Dedifferentiated amniotic fluid mesenchymal stem cell (primary cell): ENCODE data around the gene SLTM.
"Not testable (repeated sequence)": the region's sequence is repeated elsewhere in the genome, so short reads cannot be mapped to it uniquely, and the experiment has no call there.

Experiments
- DNase-seq: peaks from one replicate; pipeline ENCODE4 v3.0.0-alpha.2; 2016; ENCODE audit errors: extremely low spot score

The SLTM gene

GRCh38 chr15:58929891-58930416 is 3.5 kb downstream of the SLTM start:
- no peak for DNase-seq

- DNase-seq: no peak
These were observed 6.7 kb downstream of the SLTM start for GRCh38 chr15:58926823-58927222.

- DNase-seq: peak; percentile 66
These were observed 9.2 kb downstream of the SLTM start for GRCh38 chr15:58924327-58924726.

GRCh38 chr15:58923696-58924300 is 9.7 kb downstream of the SLTM start:
- no peak for DNase-seq

GRCh38 chr15:58923284-58923683 is 10.2 kb downstream of the SLTM start:
- no peak for DNase-seq

- no peak for DNase-seq
These were observed 12.2 kb downstream of the SLTM start for GRCh38 chr15:58921267-58921790.

- not testable (repeated sequence) for DNase-seq
These were observed 13.0 kb downstream of the SLTM start for GRCh38 chr15:58920447-58920846.

GRCh38 chr15:58919232-58919631 is 14.2 kb downstream of the SLTM start:
- no peak for DNase-seq

- no peak for DNase-seq
These were observed 15.2 kb downstream of the SLTM start for GRCh38 chr15:58918239-58918638.

- DNase-seq: not testable (repeated sequence)
These were observed 15.8 kb downstream of the SLTM start for GRCh38 chr15:58917613-58918129.

GRCh38 chr15:58916962-58917361 is 16.5 kb downstream of the SLTM start:
- no peak for DNase-seq

GRCh38 chr15:58910456-58910855 is 23.0 kb downstream of the SLTM start:
- no peak for DNase-seq

GRCh38 chr15:58909616-58910015 is 23.9 kb downstream of the SLTM start:
- no peak for DNase-seq

GRCh38 chr15:58908550-58909309 is 24.7 kb downstream of the SLTM start:
- no peak for DNase-seq

- DNase-seq: no peak
These were observed 32.8 kb downstream of the SLTM start for GRCh38 chr15:58900631-58901030.

GRCh38 chr15:58898150-58898680 is 35.3 kb downstream of the SLTM start:
- no peak for DNase-seq

GRCh38 chr15:58889363-58889762 is 44.1 kb downstream of the SLTM start:
- DNase-seq: no peak

GRCh38 chr15:58886921-58887320 is 46.6 kb downstream of the SLTM start:
- DNase-seq: no peak

GRCh38 chr15:58883926-58884325 is 49.6 kb downstream of the SLTM start:
- not testable (repeated sequence) for DNase-seq

- no peak for DNase-seq
These were observed 51.2 kb downstream of the SLTM start for GRCh38 chr15:58882243-58882642.

GRCh38 chr15:58880320-58880719 is 53.2 kb downstream of the SLTM start:
- no peak for DNase-seq

GRCh38 chr15:58877999-58878825 is 55.3 kb downstream of the SLTM start:
- DNase-seq: no peak
